ENCODE data around the gene BCO1. TPM values are rescaled to one million over a fixed set of nuclear protein-coding genes. Genes with fewer than 3 reads are reported as not detected.

BCO1 gene, protein sequence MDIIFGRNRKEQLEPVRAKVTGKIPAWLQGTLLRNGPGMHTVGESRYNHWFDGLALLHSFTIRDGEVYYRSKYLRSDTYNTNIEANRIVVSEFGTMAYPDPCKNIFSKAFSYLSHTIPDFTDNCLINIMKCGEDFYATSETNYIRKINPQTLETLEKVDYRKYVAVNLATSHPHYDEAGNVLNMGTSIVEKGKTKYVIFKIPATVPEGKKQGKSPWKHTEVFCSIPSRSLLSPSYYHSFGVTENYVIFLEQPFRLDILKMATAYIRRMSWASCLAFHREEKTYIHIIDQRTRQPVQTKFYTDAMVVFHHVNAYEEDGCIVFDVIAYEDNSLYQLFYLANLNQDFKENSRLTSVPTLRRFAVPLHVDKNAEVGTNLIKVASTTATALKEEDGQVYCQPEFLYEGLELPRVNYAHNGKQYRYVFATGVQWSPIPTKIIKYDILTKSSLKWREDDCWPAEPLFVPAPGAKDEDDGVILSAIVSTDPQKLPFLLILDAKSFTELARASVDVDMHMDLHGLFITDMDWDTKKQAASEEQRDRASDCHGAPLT
- under 1 TPM; 0.22 to 0.40 TPM for total RNA-seq
- under 1 TPM; 0.35 to 0.71 TPM for polyA plus RNA-seq (ENCODE audit: insufficient read length in 2 of 2)
- long read RNA-seq, donor 1, result 0 reads
- long read RNA-seq, donor 2, result 0 reads
- long read RNA-seq, donor 3, result 0 reads
- long read RNA-seq, donor 4, result 0 reads

DNA sequence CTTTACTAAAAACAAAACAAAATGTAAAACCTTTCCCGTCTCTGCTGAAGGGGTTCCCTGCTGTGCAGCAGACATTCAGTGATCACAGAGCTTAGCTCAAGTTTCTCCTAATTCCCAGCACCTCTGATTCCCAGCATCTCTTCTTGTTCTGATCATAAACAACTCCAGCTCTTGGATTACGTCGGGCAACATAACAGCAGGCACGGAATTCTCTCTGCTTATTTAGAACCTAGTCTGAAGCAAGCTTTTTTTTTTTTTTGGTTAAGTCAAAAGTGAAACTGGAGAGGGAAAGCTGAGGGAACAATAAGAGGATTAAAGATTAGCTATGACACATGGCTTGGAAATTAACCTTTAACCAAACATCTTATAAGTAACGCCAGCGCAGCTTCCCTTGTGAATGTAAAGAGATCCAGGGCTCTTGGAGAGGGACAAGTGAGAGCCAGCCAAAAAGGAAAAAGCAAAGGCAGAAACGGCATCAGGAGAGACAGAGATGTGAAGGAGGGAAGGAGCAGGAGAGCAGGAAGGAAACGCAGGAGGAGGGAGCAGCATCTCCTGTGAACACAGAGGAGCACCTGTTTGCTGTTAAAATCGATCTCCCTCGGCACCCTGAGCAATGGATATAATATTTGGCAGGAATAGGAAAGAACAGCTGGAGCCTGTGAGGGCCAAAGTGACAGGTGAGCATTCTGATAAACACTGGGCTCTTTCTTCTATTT is at the start of gene BCO1:
Gene BCO1, plus strand, starts transcription at position 394 of the 716 bp plus-strand sequence. Its CDS starts 220 bp downstream, at position 614.
- Histone ChIP-seq H3K4me1 (ENCODE audit: control insufficient read depth, insufficient read depth, low read length) (peaks cover 16% of the 10 kb centered on the region), H3K4me3 (ENCODE audit: low read depth, low read length) (no peak within 1 kb of the TSS), H3K9me3 (ENCODE audit: control insufficient read depth, insufficient read depth, low read length) (no peaks in the 10 kb centered on the region), H3K36me3 (ENCODE audit: control insufficient read depth, insufficient read depth, low read length) (no peaks in the 10 kb centered on the region), H3K27ac (ENCODE audit: low read depth, low read length) (peak within 1 kb of the TSS; percentile 61), H3K27me3 (ENCODE audit: control insufficient read depth, insufficient read depth, low read length) (no peaks in the 10 kb centered on the region)
- 32% methylated on average over 4 of the region's 10 CpGs for WGBS (ENCODE audit: insufficient coverage)
- DNase-seq (ENCODE audit: low read depth in 4 of 6, low spot score in 6 of 6), result peak in 3 of 6 donors; percentile 7 to 64 (median 59)

DNA sequence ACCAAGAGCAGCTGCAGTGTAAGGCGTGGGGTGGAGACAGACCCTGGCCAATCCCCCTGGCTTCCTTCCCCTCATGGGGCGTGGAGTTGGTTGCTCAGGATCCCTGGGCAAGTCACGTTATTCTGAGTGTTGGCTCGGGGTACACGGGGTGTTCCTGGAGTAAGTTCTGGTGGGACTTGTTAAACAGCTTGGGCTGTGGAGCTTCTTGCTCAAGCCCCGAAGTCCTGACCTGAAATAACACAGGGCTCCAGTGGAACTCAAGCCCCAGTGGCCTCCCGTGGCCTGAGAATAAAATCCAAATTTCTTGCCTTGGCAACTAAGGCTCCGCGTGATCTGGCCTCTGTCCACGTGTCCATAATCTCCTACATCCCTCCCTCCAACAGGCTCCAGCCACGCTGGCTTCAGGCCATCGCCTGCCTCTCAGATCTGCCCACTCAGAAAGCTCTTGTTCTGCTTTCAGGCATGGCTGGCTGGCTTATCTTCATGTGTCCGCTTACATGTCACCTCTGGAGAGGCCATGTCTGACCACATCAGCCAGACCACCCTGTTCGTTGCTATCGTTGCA is 49.3 kb upstream of the BCO1 start:
- DNase-seq (ENCODE audit: low read depth in 4 of 6, low spot score in 6 of 6), result peak in 1 of 6 donors; percentile 32
- 82% methylated on average over 12 of the region's 15 CpGs for WGBS (ENCODE audit: insufficient coverage)
- Histone ChIP-seq H3K27ac (ENCODE audit: low read depth, low read length) (no peak overlapping the region), H3K27me3 (ENCODE audit: control insufficient read depth, insufficient read depth, low read length) (no peaks in the 10 kb centered on the region), H3K9me3 (ENCODE audit: control insufficient read depth, insufficient read depth, low read length) (no peaks in the 10 kb centered on the region), H3K36me3 (ENCODE audit: control insufficient read depth, insufficient read depth, low read length) (no peaks in the 10 kb centered on the region), H3K4me3 (ENCODE audit: low read depth, low read length) (no peak overlapping the region), H3K4me1 (ENCODE audit: control insufficient read depth, insufficient read depth, low read length) (peaks cover 6% of the 10 kb centered on the region)

DNA sequence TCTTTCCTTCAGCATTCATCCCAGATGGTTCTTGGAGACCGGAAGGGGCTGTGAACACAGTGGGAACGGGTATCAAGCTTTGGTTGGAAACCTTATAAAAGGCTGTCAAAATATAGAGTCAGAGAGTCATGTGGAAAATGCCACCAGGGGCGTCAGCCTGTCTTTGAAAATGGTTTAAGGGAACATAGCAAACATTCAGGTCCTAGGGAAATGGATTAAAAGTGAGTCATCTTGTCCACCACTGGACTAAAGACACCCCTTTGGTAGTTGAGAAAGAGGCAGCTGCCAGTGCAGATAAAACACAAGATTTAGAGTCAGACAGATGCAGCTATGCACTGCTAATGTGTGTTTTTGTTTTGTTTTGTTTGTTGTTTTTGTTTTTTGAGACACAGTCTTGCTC is 47.8 kb upstream of the BCO1 start:
- Histone ChIP-seq H3K4me3 (ENCODE audit: low read depth, low read length) (no peak overlapping the region), H3K4me1 (ENCODE audit: control insufficient read depth, insufficient read depth, low read length) (peaks cover 6% of the 10 kb centered on the region), H3K27ac (ENCODE audit: low read depth, low read length) (no peak overlapping the region), H3K36me3 (ENCODE audit: control insufficient read depth, insufficient read depth, low read length) (no peaks in the 10 kb centered on the region), H3K27me3 (ENCODE audit: control insufficient read depth, insufficient read depth, low read length) (no peaks in the 10 kb centered on the region), H3K9me3 (ENCODE audit: control insufficient read depth, insufficient read depth, low read length) (no peaks in the 10 kb centered on the region)
- 52% methylated on average over 3 of the region's 3 CpGs for WGBS (ENCODE audit: insufficient coverage)
- no peak for DNase-seq (ENCODE audit: low read depth in 4 of 6, low spot score in 6 of 6)

DNA sequence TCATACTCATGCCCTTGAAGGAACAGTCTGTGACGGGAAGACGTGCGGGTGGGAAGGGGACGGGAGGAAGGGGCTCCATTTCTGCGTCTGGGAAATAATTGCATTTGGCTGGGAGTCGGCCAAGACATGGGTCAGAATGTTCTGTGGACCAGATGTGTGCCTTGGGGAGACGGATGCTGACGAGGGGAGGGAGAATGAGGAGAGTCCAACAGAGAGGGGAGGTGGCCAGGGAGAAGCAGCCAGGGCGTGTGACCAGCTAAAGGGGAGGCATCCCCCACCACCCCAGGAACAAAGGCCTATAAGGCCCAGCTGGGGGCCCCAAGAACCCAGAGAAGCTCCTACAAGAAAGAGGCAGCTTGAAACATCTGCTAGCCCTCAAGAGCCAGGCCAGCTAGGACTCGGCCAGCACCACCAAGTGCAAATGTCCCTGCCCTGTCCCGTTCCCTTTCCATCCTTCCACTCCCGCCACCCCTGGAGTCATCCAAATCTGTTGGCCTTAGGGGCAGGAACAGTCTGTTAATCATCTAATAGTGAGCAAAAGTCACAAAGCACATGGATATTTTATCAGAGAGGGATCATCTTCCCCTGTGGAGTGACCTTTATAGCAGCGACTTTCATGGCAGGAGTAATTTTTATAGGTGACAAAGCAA is 42.5 kb upstream of the BCO1 start:
- H3K27ac ChIP-seq (ENCODE audit: low read depth, low read length), result no peak overlapping the region
- DNase-seq (ENCODE audit: low read depth in 4 of 6, low spot score in 6 of 6), result no peak
- no peak overlapping the region for H3K4me3 ChIP-seq (ENCODE audit: low read depth, low read length)
- 87% methylated on average over 10 of the region's 13 CpGs for WGBS (ENCODE audit: insufficient coverage)
- H3K4me1 ChIP-seq (ENCODE audit: control insufficient read depth, insufficient read depth, low read length), result no peaks in the 10 kb centered on the region
- no peaks in the 10 kb centered on the region for H3K27me3 ChIP-seq (ENCODE audit: control insufficient read depth, insufficient read depth, low read length)
- no peaks in the 10 kb centered on the region for H3K9me3 ChIP-seq (ENCODE audit: control insufficient read depth, insufficient read depth, low read length)
- H3K36me3 ChIP-seq (ENCODE audit: control insufficient read depth, insufficient read depth, low read length), result no peaks in the 10 kb centered on the region

DNA sequence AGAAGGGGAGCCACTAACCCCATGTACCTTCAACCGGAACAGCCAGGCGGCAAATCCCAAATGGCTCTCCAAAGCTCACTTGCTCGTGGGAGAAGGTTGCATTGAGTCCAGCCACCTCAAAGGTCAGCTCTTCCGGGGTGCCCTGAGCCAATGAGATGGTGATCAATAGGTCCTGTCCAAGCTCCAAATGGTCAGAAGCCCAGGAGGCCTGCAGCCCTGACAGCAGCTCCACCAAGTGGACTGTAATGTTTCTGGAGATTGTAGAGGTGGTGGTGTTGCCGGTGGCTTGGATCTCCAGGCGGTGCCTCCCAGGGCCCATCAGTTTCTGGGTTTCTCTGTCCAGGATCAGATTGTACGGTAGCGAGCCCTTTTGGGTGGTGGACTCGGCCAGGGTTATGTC is 39.9 kb upstream of the BCO1 start:
- 84% methylated on average over 8 of the region's 9 CpGs for WGBS (ENCODE audit: insufficient coverage)
- DNase-seq (ENCODE audit: low read depth in 4 of 6, low spot score in 6 of 6), result no peak
- H3K9me3 ChIP-seq (ENCODE audit: control insufficient read depth, insufficient read depth, low read length), result no peaks in the 10 kb centered on the region
- H3K27me3 ChIP-seq (ENCODE audit: control insufficient read depth, insufficient read depth, low read length), result no peaks in the 10 kb centered on the region
- H3K27ac ChIP-seq (ENCODE audit: low read depth, low read length), result no peak overlapping the region
- H3K36me3 ChIP-seq (ENCODE audit: control insufficient read depth, insufficient read depth, low read length), result no peaks in the 10 kb centered on the region
- no peaks in the 10 kb centered on the region for H3K4me1 ChIP-seq (ENCODE audit: control insufficient read depth, insufficient read depth, low read length)
- H3K4me3 ChIP-seq (ENCODE audit: low read depth, low read length), result no peak overlapping the region

DNA sequence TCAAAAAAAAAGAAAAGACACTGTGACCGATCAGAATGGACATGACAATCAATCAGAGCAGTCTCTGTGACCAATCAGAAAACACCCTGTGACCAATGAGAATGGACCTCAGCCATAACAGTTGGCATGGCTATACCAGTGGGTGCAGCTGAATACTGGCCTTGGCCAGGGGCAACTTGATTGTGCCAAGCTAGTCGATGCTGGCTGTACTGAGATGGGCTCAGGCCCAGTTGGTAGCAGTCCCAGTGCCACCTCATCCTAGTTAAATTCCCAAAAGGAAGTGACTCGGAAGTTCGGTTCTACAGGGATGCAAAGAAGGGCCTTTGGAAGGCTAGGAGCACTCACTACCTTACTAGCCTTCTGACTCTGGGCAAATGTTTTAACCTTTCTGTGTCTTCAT is 37.2 kb upstream of the BCO1 start:
- Histone ChIP-seq H3K36me3 (ENCODE audit: control insufficient read depth, insufficient read depth, low read length) (no peaks in the 10 kb centered on the region), H3K9me3 (ENCODE audit: control insufficient read depth, insufficient read depth, low read length) (no peaks in the 10 kb centered on the region), H3K4me1 (ENCODE audit: control insufficient read depth, insufficient read depth, low read length) (no peaks in the 10 kb centered on the region), H3K4me3 (ENCODE audit: low read depth, low read length) (no peak overlapping the region), H3K27me3 (ENCODE audit: control insufficient read depth, insufficient read depth, low read length) (no peaks in the 10 kb centered on the region), H3K27ac (ENCODE audit: low read depth, low read length) (no peak overlapping the region)
- DNase-seq (ENCODE audit: low read depth in 4 of 6, low spot score in 6 of 6), result peak in 3 of 6 donors; percentile 15 to 61 (median 21)
- WGBS (ENCODE audit: insufficient coverage), result 40% methylated on average over 2 of the region's 4 CpGs

DNA sequence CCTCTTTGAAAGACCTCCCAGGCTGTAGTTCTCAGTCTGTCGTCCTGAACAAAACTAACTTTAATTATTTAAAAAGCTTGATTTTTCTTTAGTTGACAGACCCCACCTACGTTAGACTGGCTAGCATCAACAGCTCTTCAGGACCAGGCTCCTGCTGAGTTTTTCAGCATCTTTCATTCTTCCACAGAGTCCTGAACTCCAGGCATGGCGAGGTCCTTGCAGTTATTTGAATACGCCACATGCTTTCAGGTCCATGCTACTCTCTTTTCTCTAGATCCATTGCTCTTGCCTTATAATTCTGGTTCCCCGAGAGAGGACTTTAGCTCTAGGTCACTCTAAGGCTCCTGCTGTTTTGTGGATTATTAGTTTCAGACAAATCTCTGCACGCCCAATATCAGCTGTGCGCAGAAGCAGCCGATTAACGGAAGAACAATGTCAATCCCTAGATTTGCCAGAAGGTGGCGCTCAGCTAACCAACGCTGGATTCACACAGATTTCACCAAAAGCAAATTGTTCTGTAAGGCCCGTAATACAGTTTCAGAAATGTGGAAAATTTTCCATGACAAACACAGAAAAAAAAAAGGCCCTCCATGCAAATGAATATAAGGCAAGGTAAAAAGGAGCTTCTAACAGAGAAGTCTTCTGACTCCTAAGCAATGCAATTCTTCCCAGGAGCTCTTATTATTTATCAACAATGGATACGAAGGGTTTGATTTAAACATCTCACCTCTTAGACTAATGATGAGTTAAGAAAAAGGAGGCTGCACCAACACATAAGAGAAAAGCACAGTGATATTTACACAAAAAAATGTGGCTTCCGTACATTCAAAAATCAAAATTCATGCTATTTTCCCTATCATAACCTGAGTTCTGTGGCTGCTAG is 33.5 kb upstream of the BCO1 start:
- H3K4me1 ChIP-seq (ENCODE audit: control insufficient read depth, insufficient read depth, low read length), result no peaks in the 10 kb centered on the region
- H3K4me3 ChIP-seq (ENCODE audit: low read depth, low read length), result no peak overlapping the region
- H3K27ac ChIP-seq (ENCODE audit: low read depth, low read length), result no peak overlapping the region
- H3K27me3 ChIP-seq (ENCODE audit: control insufficient read depth, insufficient read depth, low read length), result no peaks in the 10 kb centered on the region
- no peaks in the 10 kb centered on the region for H3K36me3 ChIP-seq (ENCODE audit: control insufficient read depth, insufficient read depth, low read length)
- peak; percentile 43 to 94 (median 66) for DNase-seq (ENCODE audit: low read depth in 4 of 6, low spot score in 6 of 6)
- WGBS (ENCODE audit: insufficient coverage), result 24% methylated on average over 9 of the region's 14 CpGs
- H3K9me3 ChIP-seq (ENCODE audit: control insufficient read depth, insufficient read depth, low read length), result no peaks in the 10 kb centered on the region

DNA sequence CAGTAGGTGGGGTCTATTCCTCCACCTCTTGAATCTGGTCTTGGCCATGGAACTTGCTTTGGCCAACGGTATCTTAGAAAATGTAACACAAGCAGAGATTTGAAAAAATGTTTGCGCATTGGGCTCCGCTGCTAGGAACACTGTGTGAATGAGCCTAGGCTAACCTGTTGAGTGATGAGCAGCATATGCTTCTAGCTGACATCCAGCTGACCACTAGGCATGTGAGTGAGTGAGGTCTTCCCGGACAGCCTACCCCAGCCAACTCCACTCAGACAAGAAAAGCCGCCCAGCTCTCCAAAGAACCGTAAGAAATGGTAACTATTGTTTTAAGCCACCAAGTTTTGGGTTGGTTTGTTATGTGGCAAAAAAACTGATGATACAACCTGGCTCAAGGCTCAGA is 31.4 kb upstream of the BCO1 start:
- Histone ChIP-seq H3K27ac (ENCODE audit: low read depth, low read length) (no peak overlapping the region), H3K9me3 (ENCODE audit: control insufficient read depth, insufficient read depth, low read length) (no peaks in the 10 kb centered on the region), H3K36me3 (ENCODE audit: control insufficient read depth, insufficient read depth, low read length) (no peaks in the 10 kb centered on the region), H3K27me3 (ENCODE audit: control insufficient read depth, insufficient read depth, low read length) (no peaks in the 10 kb centered on the region), H3K4me1 (ENCODE audit: control insufficient read depth, insufficient read depth, low read length) (no peaks in the 10 kb centered on the region), H3K4me3 (ENCODE audit: low read depth, low read length) (no peak overlapping the region)
- no CpG with 5 or more reads among the region's 6 CpGs for WGBS (ENCODE audit: insufficient coverage)
- DNase-seq (ENCODE audit: low read depth in 4 of 6, low spot score in 6 of 6), result no peak
